ENCODE measurements around the gene CACNA1G. TPM values are rescaled to one million over a fixed set of nuclear protein-coding genes. Genes with fewer than 3 reads are reported as not detected.

The CACNA1G gene
- polyA plus RNA-seq, 1 donor from 2014 or later: 10.9 TPM

GRCh38 chr17:50661348-50661747, 100.8 kb downstream of the CACNA1G start:
- Histone ChIP-seq H3K9me3 (ENCODE audit: low read length) (no peaks in the 10 kb centered on the region), H4K20me1 (ENCODE audit: insufficient read depth) (no peaks in the 10 kb centered on the region), H3K27me3 (ENCODE audit: insufficient read depth, low read depth, low read length) (no peaks in the 10 kb centered on the region), H3K4me3 (ENCODE audit: low read length) (no peak overlapping the region), H3K36me3 (ENCODE audit: insufficient read depth, low read length) (no peaks in the 10 kb centered on the region), H2AFZ (ENCODE audit: low read depth, low read length) (no peak overlapping the region), H3K27ac (ENCODE audit: low read length) (no peak overlapping the region), H3K9ac (ENCODE audit: low read length) (no peak overlapping the region), H3F3A (ENCODE audit: insufficient read depth, low read length, poor library complexity, severe bottlenecking) (no peaks in the 10 kb centered on the region), H3K4me2 (ENCODE audit: low read length) (no peak overlapping the region), H3K9me2 (ENCODE audit: insufficient read depth, low read length) (no peaks in the 10 kb centered on the region), H3K79me2 (replicated peaks; ENCODE audit: insufficient read depth, low read length) (no peaks in the 10 kb centered on the region)
- no peak for TF ChIP-seq RAD21 (conservative IDR thresholded peaks at IDR 0.05)
- TF ChIP-seq TAF1 (IDR thresholded peaks at IDR 0.05; ENCODE audit: low read depth): no peak
- TF ChIP-seq MXI1 (conservative IDR thresholded peaks at IDR 0.05; ENCODE audit: poor library complexity, severe bottlenecking): no peak
- TF ChIP-seq EP300 (conservative IDR thresholded peaks at IDR 0.05; ENCODE audit: poor library complexity, severe bottlenecking): no peak
- TF ChIP-seq, protein P1, sequence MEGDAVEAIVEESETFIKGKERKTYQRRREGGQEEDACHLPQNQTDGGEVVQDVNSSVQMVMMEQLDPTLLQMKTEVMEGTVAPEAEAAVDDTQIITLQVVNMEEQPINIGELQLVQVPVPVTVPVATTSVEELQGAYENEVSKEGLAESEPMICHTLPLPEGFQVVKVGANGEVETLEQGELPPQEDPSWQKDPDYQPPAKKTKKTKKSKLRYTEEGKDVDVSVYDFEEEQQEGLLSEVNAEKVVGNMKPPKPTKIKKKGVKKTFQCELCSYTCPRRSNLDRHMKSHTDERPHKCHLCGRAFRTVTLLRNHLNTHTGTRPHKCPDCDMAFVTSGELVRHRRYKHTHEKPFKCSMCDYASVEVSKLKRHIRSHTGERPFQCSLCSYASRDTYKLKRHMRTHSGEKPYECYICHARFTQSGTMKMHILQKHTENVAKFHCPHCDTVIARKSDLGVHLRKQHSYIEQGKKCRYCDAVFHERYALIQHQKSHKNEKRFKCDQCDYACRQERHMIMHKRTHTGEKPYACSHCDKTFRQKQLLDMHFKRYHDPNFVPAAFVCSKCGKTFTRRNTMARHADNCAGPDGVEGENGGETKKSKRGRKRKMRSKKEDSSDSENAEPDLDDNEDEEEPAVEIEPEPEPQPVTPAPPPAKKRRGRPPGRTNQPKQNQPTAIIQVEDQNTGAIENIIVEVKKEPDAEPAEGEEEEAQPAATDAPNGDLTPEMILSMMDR (IDR thresholded peaks at IDR 0.05; ENCODE audit: poor library complexity, severe bottlenecking): no peak
- TF ChIP-seq, protein P2, sequence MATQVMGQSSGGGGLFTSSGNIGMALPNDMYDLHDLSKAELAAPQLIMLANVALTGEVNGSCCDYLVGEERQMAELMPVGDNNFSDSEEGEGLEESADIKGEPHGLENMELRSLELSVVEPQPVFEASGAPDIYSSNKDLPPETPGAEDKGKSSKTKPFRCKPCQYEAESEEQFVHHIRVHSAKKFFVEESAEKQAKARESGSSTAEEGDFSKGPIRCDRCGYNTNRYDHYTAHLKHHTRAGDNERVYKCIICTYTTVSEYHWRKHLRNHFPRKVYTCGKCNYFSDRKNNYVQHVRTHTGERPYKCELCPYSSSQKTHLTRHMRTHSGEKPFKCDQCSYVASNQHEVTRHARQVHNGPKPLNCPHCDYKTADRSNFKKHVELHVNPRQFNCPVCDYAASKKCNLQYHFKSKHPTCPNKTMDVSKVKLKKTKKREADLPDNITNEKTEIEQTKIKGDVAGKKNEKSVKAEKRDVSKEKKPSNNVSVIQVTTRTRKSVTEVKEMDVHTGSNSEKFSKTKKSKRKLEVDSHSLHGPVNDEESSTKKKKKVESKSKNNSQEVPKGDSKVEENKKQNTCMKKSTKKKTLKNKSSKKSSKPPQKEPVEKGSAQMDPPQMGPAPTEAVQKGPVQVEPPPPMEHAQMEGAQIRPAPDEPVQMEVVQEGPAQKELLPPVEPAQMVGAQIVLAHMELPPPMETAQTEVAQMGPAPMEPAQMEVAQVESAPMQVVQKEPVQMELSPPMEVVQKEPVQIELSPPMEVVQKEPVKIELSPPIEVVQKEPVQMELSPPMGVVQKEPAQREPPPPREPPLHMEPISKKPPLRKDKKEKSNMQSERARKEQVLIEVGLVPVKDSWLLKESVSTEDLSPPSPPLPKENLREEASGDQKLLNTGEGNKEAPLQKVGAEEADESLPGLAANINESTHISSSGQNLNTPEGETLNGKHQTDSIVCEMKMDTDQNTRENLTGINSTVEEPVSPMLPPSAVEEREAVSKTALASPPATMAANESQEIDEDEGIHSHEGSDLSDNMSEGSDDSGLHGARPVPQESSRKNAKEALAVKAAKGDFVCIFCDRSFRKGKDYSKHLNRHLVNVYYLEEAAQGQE (IDR thresholded peaks at IDR 0.05; ENCODE audit: borderline replicate concordance): no peak
- TF ChIP-seq SMC3 (conservative IDR thresholded peaks at IDR 0.05; ENCODE audit: poor library complexity): no peak
- TF ChIP-seq EZH2 (IDR thresholded peaks at IDR 0.05; ENCODE audit: borderline replicate concordance, insufficient read depth, low read length, poor library complexity, severe bottlenecking): no peak
- TF ChIP-seq POLR2AphosphoS5 (IDR thresholded peaks at IDR 0.05): no peak

DNA sequence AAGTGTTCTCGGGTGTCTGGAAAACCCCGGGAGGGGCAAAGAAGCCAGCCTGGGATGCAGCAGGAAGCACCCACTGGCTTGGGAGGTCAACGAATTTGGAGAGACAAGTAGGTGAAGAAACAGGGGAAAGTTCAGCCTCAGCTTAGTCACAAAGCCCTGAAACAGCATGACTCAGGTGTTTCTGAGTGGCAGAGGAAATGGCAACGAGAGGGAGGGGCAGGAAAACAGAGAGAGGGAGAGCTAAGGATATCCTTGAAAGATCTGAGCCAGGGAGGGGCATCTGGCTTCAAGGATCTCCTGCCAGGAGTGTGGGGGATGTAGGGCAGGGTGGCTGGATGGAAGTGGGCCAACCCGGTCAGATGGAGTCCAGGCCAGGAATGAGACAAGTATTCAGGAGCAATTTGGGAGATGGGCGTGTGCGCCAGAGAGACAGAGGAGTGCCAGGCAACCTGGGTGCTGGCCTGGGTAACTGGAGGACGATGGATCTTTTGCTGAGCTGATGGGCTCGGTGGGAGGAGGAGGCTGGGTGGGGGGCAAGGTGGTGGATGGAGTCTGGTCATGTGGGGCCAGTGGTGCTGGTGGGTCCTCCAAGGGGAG, 101.4 kb downstream of the CACNA1G start:
- H3K9ac ChIP-seq (ENCODE audit: low read length): no peak overlapping the region
- no peaks in the 10 kb centered on the region for H3F3A ChIP-seq (ENCODE audit: insufficient read depth, low read length, poor library complexity, severe bottlenecking)
- H2AFZ ChIP-seq (ENCODE audit: low read depth, low read length): no peak overlapping the region
- no peaks in the 10 kb centered on the region for H3K79me2 ChIP-seq (replicated peaks; ENCODE audit: insufficient read depth, low read length)
- no peaks in the 10 kb centered on the region for H3K27me3 ChIP-seq (ENCODE audit: insufficient read depth, low read depth, low read length)
- no peaks in the 10 kb centered on the region for H3K9me2 ChIP-seq (ENCODE audit: insufficient read depth, low read length)
- no peaks in the 10 kb centered on the region for H4K20me1 ChIP-seq (ENCODE audit: insufficient read depth)
- no peaks in the 10 kb centered on the region for H3K36me3 ChIP-seq (ENCODE audit: insufficient read depth, low read length)
- no peaks in the 10 kb centered on the region for H3K9me3 ChIP-seq (ENCODE audit: low read length)
- H3K4me3 ChIP-seq (ENCODE audit: low read length): no peak overlapping the region
- TF ChIP-seq, protein P1 (IDR thresholded peaks at IDR 0.05; ENCODE audit: poor library complexity, severe bottlenecking): no peak
- TF ChIP-seq RAD21 (conservative IDR thresholded peaks at IDR 0.05) (no peak), POLR2AphosphoS5 (IDR thresholded peaks at IDR 0.05) (no peak), EP300 (conservative IDR thresholded peaks at IDR 0.05; ENCODE audit: poor library complexity, severe bottlenecking) (no peak), EZH2 (IDR thresholded peaks at IDR 0.05; ENCODE audit: borderline replicate concordance, insufficient read depth, low read length, poor library complexity, severe bottlenecking) (no peak), SMC3 (conservative IDR thresholded peaks at IDR 0.05; ENCODE audit: poor library complexity) (no peak), TAF1 (IDR thresholded peaks at IDR 0.05; ENCODE audit: low read depth) (no peak), MXI1 (conservative IDR thresholded peaks at IDR 0.05; ENCODE audit: poor library complexity, severe bottlenecking) (no peak)
- TF ChIP-seq, protein P2 (IDR thresholded peaks at IDR 0.05; ENCODE audit: borderline replicate concordance): no peak
- no peak overlapping the region for H3K27ac ChIP-seq (ENCODE audit: low read length)
- H3K4me2 ChIP-seq (ENCODE audit: low read length): no peak overlapping the region

All from neural cell (in vitro differentiated cells).